H1 (cell line): ENCODE measurements around the gene DCHS1. TPM values are rescaled to one million over a fixed set of nuclear protein-coding genes. Genes with fewer than 3 reads are reported as not detected.

Source experiments
- CBX8 ChIP-seq: fragments of 300-800, 300-1000 bp; sonication (generic); IDR thresholded peaks from 2 replicates; pipeline ENCODE4 v1.7.1; 2016; ENCODE audit warnings: low read depth, low read length, borderline replicate concordance
- E2F6 ChIP-seq: IDR thresholded peaks from 2 replicates; pipeline ENCODE4 v1.6.1; 2012; ENCODE audit warnings: inconsistent platforms
- FOSL1 ChIP-seq: IDR thresholded peaks from 2 replicates; pipeline ENCODE4 v1.6.1; 2011; ENCODE audit warnings: mild to moderate bottlenecking, low read depth, low read length, moderate library complexity; ENCODE audit not compliant: insufficient read depth
- TCF12 ChIP-seq: IDR thresholded peaks from 2 replicates; pipeline ENCODE4 v1.6.1; 2011; ENCODE audit warnings: low read depth, mild to moderate bottlenecking, low read length
- polyA plus RNA-seq, 7 experiments: library from polyadenylated mRNA; depleted of rRNA in 3 of 7; stranded (reverse) in 5 of 7; unstranded in 2 of 7; fragments of >200 nt in 5 of 7; fragments of 200-250 nt in 2 of 7; gene quantifications; 1 replicate in 5 of 7; 2 replicates in 1 of 7; 4 replicates in 1 of 7; pipeline versions ENCODE4 v1.2.1 to v1.2.3, GENCODE V29; 2011 to 2013; ENCODE audit warnings: missing spikeins in 2 of 7, mixed read lengths in 2 of 7
- total RNA-seq: library from RNA; stranded (reverse); fragmentation: NEBNext Ultra II Directional; extraction: Animal tissue kit (Norgen Biotek cat#: 25700); gene quantifications from 2 replicates; pipeline ENCODE4 v1.2.1, GENCODE V29; 2021

DCHS1 gene
- total and polyA plus RNA-seq, 2 of the 8 experiments (the other 6 are each of a cell fraction or from before 2014, with no cell fraction given) = 8.2 to 10.5 TPM

GRCh38 chr11:6646576-6646917 is 9.1 kb downstream of the DCHS1 start (continued):
- TF ChIP-seq FOSL1 (no peak), TCF12 (no peak), CBX8 (no peak), E2F6 (no peak)
